ENCODE results near the gene DGKG. TPM values are rescaled to one million over a fixed set of nuclear protein-coding genes. Genes with fewer than 3 reads are reported as not detected.

The DGKG gene
- polyA plus RNA-seq, 6 donors from 2014 or later, result 0.30 to 0.68 (median 0.54) TPM; not detected in 2

DNA sequence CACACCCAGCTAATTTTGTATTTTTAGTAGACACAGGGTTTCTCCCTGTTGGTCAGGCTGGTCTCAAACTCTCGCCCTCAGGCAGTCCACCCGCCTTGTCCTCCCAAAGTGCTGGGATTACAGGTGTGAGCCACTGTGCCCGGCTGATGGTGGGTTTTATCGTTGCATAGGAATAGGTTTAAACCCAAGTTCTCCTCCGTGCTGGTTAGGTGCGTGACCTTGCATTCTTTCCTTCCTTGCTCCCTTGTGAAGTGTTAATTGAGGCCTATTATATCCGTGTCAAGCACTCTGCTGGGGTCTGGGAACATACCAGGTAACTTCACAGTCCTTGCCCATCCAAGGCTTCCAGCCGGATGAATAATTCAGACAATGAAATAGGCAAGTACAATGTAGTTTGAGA is 233.9 kb downstream of the DGKG start:
- ATAC-seq (ENCODE audit: low read depth in 2 of 2) (no peak), DNase-seq (no peak)
- Mint-ChIP-seq H3K27ac (no peak overlapping the region), H3K9me3 (no peaks in the 10 kb centered on the region), H3K27me3 (peaks cover 2 to 19% (median 15%) of the 10 kb centered on the region in 3 donors), H3K4me1 (no peaks in the 10 kb centered on the region), H3K36me3 (no peaks in the 10 kb centered on the region), H3K4me3 (no peak overlapping the region)

DNA sequence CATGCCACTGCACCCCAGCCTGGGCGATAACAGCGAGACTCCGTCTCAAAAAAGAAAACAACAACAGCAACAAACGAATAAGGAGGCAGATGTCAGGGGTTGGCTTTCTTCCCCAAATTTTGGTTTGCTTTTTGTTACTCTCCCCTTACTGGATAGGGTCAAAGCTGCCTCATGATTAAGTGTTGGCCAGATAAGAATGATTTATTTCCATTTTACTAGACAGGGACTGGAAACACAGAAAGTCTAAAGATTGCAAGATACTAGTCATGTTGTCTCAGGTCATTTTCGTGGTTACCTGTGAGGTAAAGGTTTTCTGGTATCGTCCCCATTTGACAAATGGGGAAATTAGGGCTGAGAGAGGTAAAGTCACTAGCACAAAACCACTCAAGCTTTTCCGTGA is 234.6 kb downstream of the DGKG start:
- no peaks in the 10 kb centered on the region for H3K4me1 Mint-ChIP-seq
- peaks cover 6 to 19% (median 18%) of the 10 kb centered on the region in 3 donors for H3K27me3 Mint-ChIP-seq
- H3K4me3 Mint-ChIP-seq, result no peak overlapping the region
- no peak overlapping the region for H3K27ac Mint-ChIP-seq
- DNase-seq (no peak), ATAC-seq (ENCODE audit: low read depth in 2 of 2) (no peak)
- H3K9me3 Mint-ChIP-seq, result no peaks in the 10 kb centered on the region
- H3K36me3 Mint-ChIP-seq, result no peaks in the 10 kb centered on the region

DNA sequence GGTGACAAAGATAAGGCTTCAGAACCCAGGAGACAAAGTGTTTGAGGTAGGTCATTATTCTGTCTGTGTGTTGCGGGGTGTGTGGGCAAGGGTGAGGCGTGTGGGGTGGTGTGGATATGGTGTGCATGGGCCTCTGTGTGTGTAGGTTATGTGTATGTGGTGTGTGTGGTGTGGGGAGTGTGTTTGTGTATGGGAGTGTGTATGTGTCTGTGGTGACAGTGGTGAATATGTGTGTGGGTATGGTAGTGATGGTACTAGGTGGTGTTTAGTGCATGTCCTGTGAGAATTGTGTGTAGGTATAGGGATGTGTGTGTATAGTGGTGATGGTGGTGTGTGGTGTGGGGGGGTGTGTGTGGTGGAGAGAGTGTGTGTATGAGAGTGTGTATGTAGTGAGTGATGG is 236.9 kb downstream of the DGKG start:
- DNase-seq, result no peak
- peaks cover 15 to 36% (median 31%) of the 10 kb centered on the region in 3 donors for H3K27me3 Mint-ChIP-seq
- H3K36me3 Mint-ChIP-seq, result no peaks in the 10 kb centered on the region
- H3K27ac Mint-ChIP-seq, result no peak overlapping the region
- no peaks in the 10 kb centered on the region for H3K4me1 Mint-ChIP-seq
- no peaks in the 10 kb centered on the region for H3K9me3 Mint-ChIP-seq
- H3K4me3 Mint-ChIP-seq, result no peak overlapping the region
- no peak for ATAC-seq (ENCODE audit: low read depth in 2 of 2)

DNA sequence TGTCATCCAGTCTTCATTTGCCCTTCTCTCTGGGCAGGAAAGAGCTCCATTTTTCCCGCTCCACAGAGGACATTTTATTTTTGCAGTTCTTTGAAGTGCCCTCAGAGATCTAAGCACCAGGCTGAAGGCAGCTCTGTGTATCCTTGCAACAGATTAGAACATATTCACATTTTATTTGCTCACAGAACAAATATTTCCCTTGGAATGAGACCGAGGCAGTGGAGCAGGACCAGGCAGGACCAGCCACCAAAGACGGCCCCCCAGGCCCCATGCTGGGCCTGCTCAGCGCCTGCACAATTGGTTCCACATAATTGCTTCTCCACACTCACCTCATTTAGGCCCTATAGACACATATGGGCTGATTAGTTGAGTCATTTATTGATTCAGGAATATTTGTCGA is 237.4 kb downstream of the DGKG start:
- Mint-ChIP-seq H3K4me3 (no peak overlapping the region), H3K27me3 (peaks cover 16 to 41% (median 37%) of the 10 kb centered on the region in 3 donors), H3K4me1 (no peaks in the 10 kb centered on the region), H3K9me3 (no peaks in the 10 kb centered on the region), H3K36me3 (no peaks in the 10 kb centered on the region), H3K27ac (no peak overlapping the region)
- DNase-seq, result no peak
- ATAC-seq (ENCODE audit: low read depth in 2 of 2), result no peak

GRCh38 chr3:186123012-186123411 is 239.0 kb downstream of the DGKG start:
- H3K27me3 Mint-ChIP-seq, result peaks cover 24 to 57% (median 51%) of the 10 kb centered on the region in 3 donors
- no peaks in the 10 kb centered on the region for H3K36me3 Mint-ChIP-seq
- peaks cover 0 to 2% (median 0%) of the 10 kb centered on the region in 7 donors for H3K9me3 Mint-ChIP-seq
- DNase-seq (no peak), ATAC-seq (ENCODE audit: low read depth in 2 of 2) (no peak)
- no peaks in the 10 kb centered on the region for H3K4me1 Mint-ChIP-seq
- H3K27ac Mint-ChIP-seq, result peak overlapping the region in 1 of 6 donors; percentile 55
- H3K4me3 Mint-ChIP-seq, result peak overlapping the region in 1 of 8 donors; percentile 36

GRCh38 chr3:186121968-186122367 is 240.1 kb downstream of the DGKG start:
- ATAC-seq (ENCODE audit: low read depth in 2 of 2) (no peak), DNase-seq (no peak)
- peaks cover 0 to 2% (median 0%) of the 10 kb centered on the region in 7 donors for H3K9me3 Mint-ChIP-seq
- H3K27ac Mint-ChIP-seq, result no peak overlapping the region
- H3K27me3 Mint-ChIP-seq, result peaks cover 29 to 66% (median 59%) of the 10 kb centered on the region in 3 donors
- H3K36me3 Mint-ChIP-seq, result no peaks in the 10 kb centered on the region
- H3K4me3 Mint-ChIP-seq, result no peak overlapping the region
- no peaks in the 10 kb centered on the region for H3K4me1 Mint-ChIP-seq

DNA sequence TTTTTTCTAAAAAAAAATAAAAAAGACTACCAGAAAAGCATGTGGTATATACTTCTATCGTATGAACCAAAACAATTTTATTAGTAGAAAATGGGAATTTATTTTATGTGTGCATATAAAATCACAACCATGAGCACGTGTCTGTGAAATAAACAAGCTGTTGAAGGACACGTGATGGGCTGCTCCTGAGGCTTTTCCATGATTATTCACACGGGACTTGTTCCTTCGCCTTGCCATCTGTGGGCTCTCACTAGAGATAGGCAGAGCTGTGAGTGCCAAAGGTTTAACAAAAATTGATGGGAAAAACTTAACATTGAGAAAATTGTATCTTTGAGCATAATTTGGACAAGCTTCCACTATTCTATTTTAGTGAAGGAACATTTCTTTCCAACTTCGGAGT is 240.8 kb downstream of the DGKG start:
- H3K9me3 Mint-ChIP-seq, result peaks cover 0 to 2% (median 0%) of the 10 kb centered on the region in 7 donors
- DNase-seq, result no peak
- no peaks in the 10 kb centered on the region for H3K4me1 Mint-ChIP-seq
- peaks cover 34 to 72% (median 64%) of the 10 kb centered on the region in 3 donors for H3K27me3 Mint-ChIP-seq
- H3K27ac Mint-ChIP-seq, result no peak overlapping the region
- H3K36me3 Mint-ChIP-seq, result no peaks in the 10 kb centered on the region
- no peak overlapping the region for H3K4me3 Mint-ChIP-seq
- ATAC-seq (ENCODE audit: low read depth in 2 of 2), result no peak

- Mint-ChIP-seq H3K4me3 (no peak overlapping the region), H3K9me3 (peaks cover 0 to 2% (median 0%) of the 10 kb centered on the region in 7 donors), H3K27me3 (peaks cover 44 to 77% (median 75%) of the 10 kb centered on the region in 3 donors), H3K27ac (no peak overlapping the region), H3K4me1 (no peaks in the 10 kb centered on the region), H3K36me3 (no peaks in the 10 kb centered on the region)
- ATAC-seq (ENCODE audit: low read depth in 2 of 2) (no peak), DNase-seq (no peak)
Measured at GRCh38 chr3:186119499-186119898, 242.5 kb downstream of the DGKG start.

DNA sequence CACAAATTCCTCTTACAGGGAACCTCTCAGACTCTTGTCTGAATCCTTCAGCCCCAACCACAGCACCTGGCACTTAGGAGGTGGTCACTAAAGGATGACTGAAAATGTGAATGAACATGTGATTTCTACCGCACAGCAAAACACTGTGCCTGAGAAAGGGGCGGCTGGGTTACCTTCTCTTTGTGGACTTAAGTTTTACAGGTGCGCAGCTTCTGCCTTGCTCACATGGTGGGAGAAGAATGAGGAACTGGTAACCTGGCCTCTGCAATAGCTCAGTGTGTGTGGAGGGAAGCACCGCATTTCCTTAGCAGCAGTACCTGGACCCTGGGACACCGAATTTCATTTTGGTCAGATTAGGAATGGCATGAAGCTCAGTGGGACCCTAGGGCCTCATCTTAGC is 243.3 kb downstream of the DGKG start:
- H3K9me3 Mint-ChIP-seq, result peaks cover 0 to 2% (median 0%) of the 10 kb centered on the region in 7 donors
- no peak overlapping the region for H3K4me3 Mint-ChIP-seq
- no peaks in the 10 kb centered on the region for H3K4me1 Mint-ChIP-seq
- no peak for DNase-seq
- H3K27ac Mint-ChIP-seq, result no peak overlapping the region
- H3K27me3 Mint-ChIP-seq, result peaks cover 50 to 85% (median 83%) of the 10 kb centered on the region in 3 donors
- ATAC-seq (ENCODE audit: low read depth in 2 of 2), result peak; percentile 28 to 54
- no peaks in the 10 kb centered on the region for H3K36me3 Mint-ChIP-seq

DNA sequence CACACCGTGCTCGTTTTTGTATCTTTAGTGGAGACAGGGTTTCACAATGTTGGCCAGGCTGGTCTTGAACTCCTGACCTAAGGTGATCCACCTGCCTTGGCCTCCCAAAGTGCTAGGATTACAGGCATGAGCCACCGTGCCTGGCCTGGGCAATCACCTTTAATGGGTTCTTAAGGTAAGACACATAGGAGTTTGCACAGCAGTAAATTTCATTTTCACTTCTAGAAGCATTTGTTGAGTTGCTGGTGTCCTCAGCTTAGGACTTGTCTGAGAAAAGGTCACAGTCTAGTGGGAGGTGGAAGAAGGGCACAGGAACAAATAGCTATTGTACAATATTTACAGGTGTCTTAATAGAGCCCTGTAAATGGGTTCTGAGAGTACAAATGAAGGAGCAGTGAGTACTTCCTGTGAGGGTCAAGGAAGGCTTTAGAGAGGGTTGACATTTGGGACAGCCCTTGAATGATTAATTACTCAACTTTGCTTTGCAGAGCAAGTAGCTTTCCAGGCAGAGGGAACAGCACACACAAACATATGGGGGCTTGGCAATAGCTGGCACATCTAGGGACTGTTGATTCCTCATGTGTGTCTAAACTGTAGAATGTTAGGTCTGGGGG is 244.4 kb downstream of the DGKG start:
- no peaks in the 10 kb centered on the region for H3K36me3 Mint-ChIP-seq
- peaks cover 0 to 2% (median 0%) of the 10 kb centered on the region in 7 donors for H3K9me3 Mint-ChIP-seq
- no peaks in the 10 kb centered on the region for H3K4me1 Mint-ChIP-seq
- ATAC-seq (ENCODE audit: low read depth in 2 of 2) (no peak), DNase-seq (no peak)
- no peak overlapping the region for H3K4me3 Mint-ChIP-seq
- H3K27ac Mint-ChIP-seq, result no peak overlapping the region
- H3K27me3 Mint-ChIP-seq, result peaks cover 52 to 89% (median 82%) of the 10 kb centered on the region in 3 donors

GRCh38 chr3:186115239-186115996 is 246.6 kb downstream of the DGKG start:
- DNase-seq, result no peak
- Mint-ChIP-seq H3K27me3 (peaks cover 64 to 97% (median 92%) of the 10 kb centered on the region in 3 donors), H3K27ac (no peak overlapping the region), H3K9me3 (peaks cover 0 to 4% (median 0%) of the 10 kb centered on the region in 7 donors), H3K4me3 (no peak overlapping the region), H3K4me1 (peaks cover 7 to 12% (median 8%) of the 10 kb centered on the region in 3 donors), H3K36me3 (no peaks in the 10 kb centered on the region)
- ATAC-seq (ENCODE audit: low read depth in 2 of 2), result no peak

DNA sequence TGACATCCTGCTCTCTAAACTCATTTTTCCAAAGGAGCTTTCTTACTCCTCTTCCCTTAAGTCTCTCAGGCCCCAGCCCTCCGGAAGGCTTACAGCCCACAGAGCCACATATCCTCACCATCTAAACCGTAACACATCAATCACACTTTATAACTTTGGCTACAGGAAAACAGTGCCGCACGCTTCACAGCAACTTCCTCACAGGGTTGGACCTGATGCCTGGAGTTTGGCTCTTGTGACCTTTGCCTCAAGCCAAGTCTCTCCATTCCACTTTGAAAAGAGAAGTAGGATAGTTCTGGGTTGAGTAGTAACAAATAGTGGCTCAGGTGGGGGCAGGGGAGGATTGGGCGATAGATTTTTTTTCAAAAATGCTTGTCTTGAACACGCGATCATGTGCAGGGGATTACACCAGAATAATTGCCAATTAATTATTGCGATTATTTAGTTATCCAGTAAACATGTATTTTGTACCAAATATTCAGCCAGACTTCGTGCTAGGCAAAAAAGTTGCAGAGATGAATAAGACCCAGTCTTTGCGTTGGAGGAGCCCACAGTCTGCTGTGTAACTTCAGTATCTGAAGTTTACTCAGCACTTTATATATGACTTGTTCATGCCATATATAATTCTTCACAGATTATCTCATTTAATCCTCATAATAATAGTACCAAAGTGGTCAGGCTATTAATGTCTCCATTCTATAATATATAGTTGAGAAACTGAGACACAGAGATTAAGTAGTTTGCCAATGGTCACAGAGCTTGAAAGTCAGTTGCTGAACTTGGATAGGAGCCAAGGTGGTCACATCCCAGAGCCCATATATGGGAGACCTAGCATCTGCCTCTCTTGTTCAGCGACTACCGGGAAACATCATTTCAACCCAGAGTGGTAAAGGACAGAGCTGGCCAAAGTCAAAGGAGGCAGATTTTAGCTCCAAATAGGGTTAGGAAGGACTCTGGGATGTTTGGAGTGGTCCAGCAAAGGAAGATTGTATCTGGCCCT is 250.8 kb downstream of the DGKG start:
- DNase-seq (no peak), ATAC-seq (ENCODE audit: low read depth in 2 of 2) (no peak)
- Mint-ChIP-seq H3K27me3 (peaks cover 58 to 94% (median 78%) of the 10 kb centered on the region in 3 donors), H3K4me3 (peak overlapping the region in 7 of 8 donors; percentile 0 to 100 (median 85)), H3K27ac (peak overlapping the region in 3 of 6 donors; percentile 42 to 63 (median 59)), H3K36me3 (no peaks in the 10 kb centered on the region), H3K9me3 (peaks cover 0 to 4% (median 0%) of the 10 kb centered on the region in 7 donors), H3K4me1 (peaks cover 35 to 40% (median 38%) of the 10 kb centered on the region in 3 donors)

Data from naive B cell (primary cell).